GM21786 (cell line): ENCODE measurements around the gene UAP1.

ENCODE experiments used
- ATAC-seq: cut with Tn5 transposase; IDR thresholded peaks from one replicate; pipeline ENCODE4 v1.9.1; 2021; ENCODE audit not compliant: unreplicated experiment

The UAP1 gene

DNA sequence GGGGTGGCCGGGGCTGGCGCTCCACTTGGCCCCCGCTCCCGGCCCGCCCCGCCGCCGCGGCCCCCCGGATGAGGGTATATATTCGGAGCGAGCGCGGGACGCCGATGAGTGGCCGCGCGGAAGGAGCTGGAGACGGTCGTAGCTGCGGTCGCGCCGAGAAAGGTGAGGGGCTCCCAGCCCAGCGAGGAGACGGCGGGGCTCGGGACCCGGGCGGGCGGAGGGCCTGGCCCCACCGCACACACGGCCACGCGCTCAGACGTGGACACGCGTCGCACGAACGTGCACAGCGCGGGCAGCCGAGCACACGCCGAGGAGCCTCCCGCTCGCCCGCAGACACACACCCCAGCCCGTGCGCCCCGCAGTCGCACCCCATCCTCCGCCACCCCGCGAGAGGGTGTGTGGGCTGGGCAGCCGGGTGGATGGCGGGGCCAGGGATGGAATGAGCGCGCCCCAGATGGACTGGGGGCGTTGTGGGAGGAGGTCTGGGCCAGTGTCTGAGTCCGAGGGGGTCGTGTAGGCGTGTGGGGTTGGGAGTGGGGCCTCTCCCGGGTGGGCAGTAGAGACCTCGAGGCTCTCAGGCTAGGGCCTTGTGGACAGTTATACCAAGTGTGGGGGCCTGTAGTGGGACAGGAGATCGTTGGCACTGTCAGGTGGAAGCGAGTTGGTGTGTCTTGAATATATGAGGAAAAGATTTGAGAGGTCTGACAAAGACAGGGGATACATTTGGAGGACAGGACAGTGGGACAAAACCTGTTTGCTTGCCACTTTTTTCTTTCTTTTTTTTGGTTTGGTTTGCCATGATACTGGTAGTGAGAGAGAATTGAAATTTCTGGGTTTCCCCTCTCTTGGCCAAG is at the start of gene UAP1:
Gene UAP1 (plus strand): TSS at position 107 of the 854 bp plus-strand sequence. CDS start 4,347 bp downstream, outside the sequence.
- ATAC-seq = peak; percentile 27

DNA sequence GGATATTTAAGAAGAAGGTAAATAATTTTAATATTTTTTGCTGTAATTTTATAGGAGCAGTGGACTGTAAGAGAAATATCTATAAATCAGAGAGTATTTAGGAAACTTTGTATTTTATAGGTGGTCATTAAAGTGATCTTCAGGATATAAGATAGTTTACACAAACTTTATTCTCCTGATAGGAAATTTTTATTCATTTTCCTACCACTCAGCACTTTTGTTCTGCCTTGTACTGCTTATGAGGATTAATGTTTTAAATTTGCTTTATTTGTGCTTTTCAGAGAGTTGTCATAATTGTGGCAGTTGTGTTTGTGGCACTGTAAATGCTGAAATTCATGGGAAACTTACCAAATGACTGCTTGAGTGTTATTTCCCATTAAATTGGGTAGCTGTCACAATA is 34.2 kb upstream of the UAP1 start:
- no peak for ATAC-seq

DNA sequence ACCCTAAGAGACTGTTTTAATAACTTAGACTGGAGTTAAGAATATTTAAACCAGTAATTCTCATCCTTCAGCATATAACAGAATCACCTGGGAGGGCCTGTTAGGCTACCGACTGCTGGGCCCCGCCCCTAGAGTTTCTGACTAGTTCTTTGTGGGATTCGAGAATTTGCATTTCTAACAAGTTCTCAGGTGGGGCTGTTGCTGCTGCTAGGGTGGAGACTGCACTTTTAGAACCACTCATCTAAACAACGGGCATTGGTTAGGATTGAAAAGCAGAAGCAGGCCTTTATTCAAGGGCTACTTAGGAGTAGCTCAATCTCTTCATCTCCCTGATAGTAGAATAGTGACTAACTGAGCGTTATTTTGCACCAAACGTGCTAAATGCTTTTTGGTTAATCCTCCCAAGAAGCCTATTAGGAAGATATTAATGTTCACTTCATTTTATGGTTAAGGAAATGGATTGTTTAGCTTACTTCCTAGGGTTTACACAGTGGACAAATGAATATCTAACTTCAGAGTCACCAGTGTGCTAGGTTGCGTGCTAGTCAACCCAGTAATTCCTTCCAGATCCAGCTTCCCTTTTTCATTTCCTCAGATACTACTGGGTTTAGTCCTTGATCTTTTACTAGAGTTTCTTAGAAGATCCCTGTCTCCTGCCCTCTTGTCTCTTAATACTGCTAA is 31.1 kb upstream of the UAP1 start:
- peak; percentile 96 for ATAC-seq

DNA sequence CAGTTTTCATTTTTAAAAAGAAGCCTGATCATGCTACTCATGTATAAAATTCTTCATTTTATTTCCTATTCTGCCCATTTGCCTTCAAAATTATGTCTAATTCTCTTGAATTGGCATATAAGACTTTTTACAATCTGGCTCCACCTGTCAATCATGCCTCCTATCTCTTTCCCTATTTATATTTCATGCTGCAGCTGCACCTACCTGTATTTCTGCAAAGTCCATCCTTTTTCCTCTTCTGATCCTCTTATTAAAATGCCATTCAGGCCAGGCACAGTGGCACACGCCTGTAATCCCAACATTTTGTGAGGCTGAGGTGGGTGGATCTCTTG is 30.6 kb upstream of the UAP1 start:
- ATAC-seq = no peak

- ATAC-seq = no peak
These were observed 26.0 kb upstream of the UAP1 start for GRCh38 chr1:162535501-162535900.

- no peak for ATAC-seq
These were observed 25.0 kb upstream of the UAP1 start for GRCh38 chr1:162536511-162536910.

- ATAC-seq = no peak
These were observed 24.3 kb upstream of the UAP1 start for GRCh38 chr1:162537216-162537615.

DNA sequence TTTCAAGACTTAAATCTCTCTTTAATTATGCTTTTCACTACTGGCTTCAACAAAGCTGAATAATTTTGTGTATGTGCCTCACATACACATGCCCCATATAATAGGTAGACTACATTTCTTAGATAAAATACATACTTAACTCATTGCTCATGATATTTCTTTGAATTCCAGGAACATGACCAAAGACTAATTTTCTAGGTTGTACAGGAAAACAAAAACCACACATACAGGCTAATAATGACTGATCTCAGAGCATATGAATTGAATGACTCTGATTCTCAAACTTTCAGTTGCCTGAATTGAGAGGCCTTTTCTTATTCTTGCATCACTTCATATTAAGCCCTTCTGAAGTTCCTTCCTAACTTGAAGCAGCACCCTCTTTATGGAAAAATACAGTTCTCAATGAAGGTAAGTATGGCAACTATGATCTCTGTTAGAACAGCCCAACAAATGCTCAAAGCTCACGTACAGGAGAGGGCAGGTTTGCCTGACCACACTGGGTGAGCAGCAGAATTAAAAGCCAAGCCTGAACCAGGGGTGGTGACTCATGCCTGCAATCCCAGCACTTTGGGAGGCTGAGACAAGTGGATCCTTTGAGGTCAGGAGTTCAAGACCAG is 22.6 kb upstream of the UAP1 start:
- ATAC-seq = no peak

GRCh38 chr1:162541619-162542141 is 19.8 kb upstream of the UAP1 start:
- no peak for ATAC-seq

DNA sequence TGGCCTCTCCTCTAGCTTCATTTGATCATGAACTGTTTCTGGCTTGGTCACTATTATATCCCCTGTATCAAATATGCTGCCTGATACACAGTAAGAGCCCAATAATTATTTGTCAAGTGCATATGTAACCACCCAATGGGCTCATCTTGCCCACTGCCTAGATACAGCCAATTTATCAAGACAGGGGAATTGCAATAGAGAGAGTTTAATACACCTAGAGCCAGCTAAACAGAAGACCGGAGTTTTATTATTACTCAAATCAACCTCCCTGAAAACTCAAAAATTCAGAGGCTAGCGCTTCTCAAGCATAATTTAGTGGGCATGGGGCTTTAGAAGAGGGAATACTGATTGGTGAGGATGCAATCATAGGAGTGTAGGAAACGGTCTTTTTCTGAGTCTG is 18.3 kb upstream of the UAP1 start:
- ATAC-seq = no peak

DNA sequence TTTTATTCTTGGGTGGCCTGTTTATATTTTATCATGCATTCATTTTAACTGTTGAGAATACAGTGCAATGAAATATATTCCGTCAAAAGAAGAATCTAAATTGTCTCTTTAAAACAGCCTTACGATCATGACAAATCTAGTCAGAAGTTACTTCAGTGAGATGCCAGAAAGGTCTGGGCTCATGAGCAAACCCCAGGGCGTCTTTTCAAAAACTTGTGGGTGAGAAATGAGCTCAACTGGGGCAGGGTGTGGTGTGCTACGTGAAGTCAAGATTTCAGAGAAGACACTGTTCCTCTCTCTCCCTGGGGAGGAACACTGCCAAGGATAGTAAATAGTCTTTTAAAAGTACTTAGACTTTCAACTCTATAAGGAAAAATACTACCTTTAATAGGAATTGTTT is 13.4 kb upstream of the UAP1 start:
- ATAC-seq = no peak

- no peak for ATAC-seq
These were observed 12.5 kb upstream of the UAP1 start for GRCh38 chr1:162549001-162549400.

GRCh38 chr1:162550925-162551324 is 10.6 kb upstream of the UAP1 start:
- ATAC-seq = no peak

DNA sequence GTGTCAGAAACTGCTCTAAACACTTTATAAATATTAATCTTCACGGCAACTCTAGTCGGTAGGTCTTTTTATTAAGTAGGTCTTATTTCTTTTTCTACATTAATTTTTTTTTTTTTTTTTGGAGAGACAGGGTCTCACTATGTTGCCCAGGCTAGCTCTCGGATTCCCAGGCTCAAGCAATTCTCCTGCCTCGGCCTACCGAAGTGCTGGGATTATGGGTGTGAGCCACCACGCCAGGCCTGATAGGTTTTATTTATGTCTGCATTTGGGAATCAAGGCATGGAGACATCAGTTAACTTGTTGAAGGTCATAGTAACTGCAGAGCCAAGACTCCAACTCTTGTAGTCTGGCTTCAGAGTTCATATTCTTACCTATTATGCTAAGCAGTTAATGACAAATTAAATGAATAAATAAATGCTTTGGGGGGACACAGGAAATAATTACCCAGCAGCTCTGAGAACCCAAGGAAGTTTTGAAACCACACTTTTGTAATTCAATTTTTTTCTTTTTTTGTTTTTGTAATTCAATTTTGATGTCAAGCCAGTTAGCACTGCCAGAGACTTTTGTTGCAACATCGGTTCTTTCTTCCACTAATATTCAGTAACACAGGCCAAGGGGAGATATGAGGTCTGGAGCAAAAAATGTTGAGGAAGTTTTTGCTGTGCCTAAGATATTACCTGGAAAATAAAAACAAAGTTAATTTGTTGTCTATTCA is 9.4 kb upstream of the UAP1 start:
- no peak for ATAC-seq

GRCh38 chr1:162552684-162553252 is 8.8 kb upstream of the UAP1 start:
- no peak for ATAC-seq

DNA sequence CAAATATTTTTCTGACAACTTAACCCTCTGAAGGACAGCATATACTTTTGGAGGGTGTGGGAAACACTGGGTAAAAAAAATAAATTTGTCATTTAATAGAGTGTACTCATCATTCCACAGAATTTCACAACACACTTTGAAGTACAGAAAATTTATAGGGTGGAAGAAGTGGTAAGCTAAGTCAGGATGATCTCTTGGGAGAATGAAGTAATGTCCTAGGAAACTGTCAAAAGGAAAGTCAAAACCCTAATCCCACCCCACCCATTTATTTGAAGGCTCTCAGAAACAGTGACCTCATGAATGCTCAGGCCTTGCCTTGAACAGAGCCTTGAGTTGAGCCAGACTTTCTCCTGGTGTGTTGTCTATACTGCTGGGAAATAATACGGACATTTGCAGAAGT is 7.3 kb upstream of the UAP1 start:
- ATAC-seq = no peak

DNA sequence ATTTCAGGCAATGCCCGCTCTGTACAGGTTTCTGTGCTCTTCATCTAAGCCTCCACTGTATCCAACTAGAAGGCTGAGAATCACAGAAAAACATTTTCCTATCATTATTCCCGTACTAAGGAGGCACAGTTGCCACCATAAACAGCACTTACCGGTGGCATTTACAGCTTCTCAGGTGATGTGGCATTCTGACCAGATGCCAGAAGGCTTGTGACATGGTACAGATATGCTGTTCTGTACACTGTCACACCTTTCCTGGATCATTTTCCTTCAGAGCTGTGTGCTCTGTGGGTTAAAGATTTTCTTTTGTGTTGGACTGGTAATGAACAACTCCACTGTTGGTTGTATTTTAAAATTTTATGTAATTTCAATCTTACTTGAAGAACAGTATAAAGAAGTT is 4.0 kb upstream of the UAP1 start:
- no peak for ATAC-seq

DNA sequence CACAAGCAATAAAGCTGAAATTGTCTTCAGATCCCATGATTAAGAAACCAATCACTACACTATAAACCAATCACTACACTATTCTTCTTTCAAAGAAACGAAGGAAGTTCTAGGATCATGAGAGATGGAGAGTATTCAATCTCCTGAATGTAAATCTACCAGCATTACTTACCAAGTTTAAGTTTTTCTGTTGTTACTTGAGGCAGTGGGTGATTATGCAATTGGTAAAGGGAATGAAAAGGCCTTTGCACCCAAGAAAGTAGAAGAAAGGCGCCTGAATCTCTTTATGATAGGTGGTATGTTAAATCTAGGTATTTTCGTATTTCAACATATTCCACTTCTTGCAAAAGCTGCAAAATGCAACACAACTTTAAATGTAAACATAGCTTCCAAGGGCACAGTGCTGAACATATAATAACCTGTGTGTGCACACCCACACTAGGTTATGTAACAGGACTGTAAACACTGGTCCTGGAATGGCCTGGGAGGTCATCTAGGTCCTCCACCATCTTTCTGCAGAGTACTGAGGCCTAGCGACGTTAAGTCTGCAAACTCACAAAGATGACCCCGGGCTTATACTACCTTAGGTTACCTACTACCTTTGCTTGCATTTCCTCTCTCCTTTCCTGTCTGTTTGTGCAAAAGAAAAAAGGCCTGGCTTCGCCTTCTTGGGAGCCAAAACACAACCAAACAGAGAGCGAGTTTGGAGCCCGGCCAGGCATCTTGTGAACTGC is 1.1 kb upstream of the UAP1 start:
- no peak for ATAC-seq

- peak; percentile 95 for ATAC-seq
These were observed 396 bp upstream of the UAP1 start for GRCh38 chr1:162561037-162561615.

- ATAC-seq = no peak
These were observed 927 bp downstream of the UAP1 start for GRCh38 chr1:162562470-162562828.
